H9 (cell line): ENCODE measurements around the gene OBI1. TPM values are rescaled to one million over a fixed set of nuclear protein-coding genes. Genes with fewer than 3 reads are reported as not detected.

Experiments used
- DNase-seq: peaks from one replicate; pipeline ENCODE4 v3.0.0-alpha.2; 2017
- H2AFZ ChIP-seq: one replicate; pipeline ENCODE4 v1.6.1; 2013; ENCODE audit warnings: mild to moderate bottlenecking, low read length, control low read depth, moderate library complexity
- H2AK5ac ChIP-seq: 2 replicates; pipeline ENCODE4 v1.6.1; 2013; ENCODE audit warnings: low read length, control low read depth, mixed read lengths; ENCODE audit not compliant: insufficient read length
- H2BK120ac ChIP-seq: one replicate; pipeline ENCODE4 v1.6.1; 2013; ENCODE audit warnings: low read depth, mild to moderate bottlenecking, low read length, control low read depth, inconsistent platforms; ENCODE audit not compliant: poor library complexity, severe bottlenecking
- H2BK12ac ChIP-seq: 2 replicates; pipeline ENCODE4 v1.6.1; 2013; ENCODE audit warnings: low read length, control low read depth, mixed read lengths, low read depth; ENCODE audit not compliant: insufficient read length
- H2BK15ac ChIP-seq: 2 replicates; pipeline ENCODE4 v1.6.1; 2013; ENCODE audit warnings: low read depth, low read length, control low read depth
- H2BK20ac ChIP-seq: one replicate; pipeline ENCODE4 v1.6.1; 2013; ENCODE audit warnings: low read depth, mild to moderate bottlenecking, low read length, control low read depth, inconsistent platforms; ENCODE audit not compliant: poor library complexity, severe bottlenecking
- H2BK5ac ChIP-seq: 2 replicates; pipeline ENCODE4 v1.6.1; 2013; ENCODE audit warnings: low read length, control low read depth, mixed read lengths; ENCODE audit not compliant: insufficient read length
- H3K14ac ChIP-seq: 2 replicates; pipeline ENCODE4 v1.6.1; 2013; ENCODE audit warnings: low read length, control low read depth; ENCODE audit not compliant: insufficient read depth
- H3K18ac ChIP-seq: 2 replicates; pipeline ENCODE4 v1.6.1; 2013; ENCODE audit warnings: low read depth, mild to moderate bottlenecking, mixed read lengths, low read length, control low read depth; ENCODE audit not compliant: insufficient read length
- H3K23ac ChIP-seq: 2 replicates; pipeline ENCODE4 v1.6.1; 2013; ENCODE audit warnings: low read length, control low read depth, mixed read lengths, low read depth; ENCODE audit not compliant: insufficient read length
- H3K23me2 ChIP-seq: 2 replicates; pipeline ENCODE4 v1.6.1; 2013; ENCODE audit warnings: low read depth, mild to moderate bottlenecking, mixed read lengths, low read length, control low read depth; ENCODE audit not compliant: insufficient read length, poor library complexity, severe bottlenecking
- H3K27ac ChIP-seq: 2 replicates; pipeline ENCODE4 v1.5.1; 2013; ENCODE audit warnings: low read length, control low read depth, mixed read lengths, low read depth; ENCODE audit not compliant: insufficient read length
- H3K27me3 ChIP-seq: 2 replicates; pipeline ENCODE4 v1.6.1; 2013; ENCODE audit warnings: low read length, control low read depth, inconsistent platforms; ENCODE audit not compliant: insufficient read depth
- H3K4ac ChIP-seq: 2 replicates; pipeline ENCODE4 v1.6.1; 2013; ENCODE audit warnings: low read depth, mild to moderate bottlenecking, control low read depth, inconsistent platforms, low read length, moderate library complexity
- H3K4me1 ChIP-seq: 2 replicates; pipeline ENCODE4 v1.6.1; 2013; ENCODE audit warnings: low read length, control low read depth, inconsistent platforms; ENCODE audit not compliant: insufficient read depth
- H3K4me2 ChIP-seq: 2 replicates; pipeline ENCODE4 v1.6.1; 2013; ENCODE audit warnings: low read length, control low read depth, mixed read lengths; ENCODE audit not compliant: insufficient read length, insufficient read depth
- H3K56ac ChIP-seq: 2 replicates; pipeline ENCODE4 v1.6.1; 2013; ENCODE audit warnings: low read depth, mild to moderate bottlenecking, mixed read lengths, low read length, control low read depth; ENCODE audit not compliant: insufficient read length
- H3K79me1 ChIP-seq: 2 replicates; pipeline ENCODE4 v1.6.1; 2013; ENCODE audit warnings: low read depth, mild to moderate bottlenecking, moderate library complexity, low read length, control low read depth, inconsistent platforms; ENCODE audit not compliant: insufficient read depth, poor library complexity, severe bottlenecking
- H3K79me2 ChIP-seq: 2 replicates; pipeline ENCODE4 v1.6.1; 2013; ENCODE audit warnings: low read length, control low read depth, inconsistent platforms; ENCODE audit not compliant: insufficient read depth
- H3K9ac ChIP-seq: 2 replicates; pipeline ENCODE4 v1.6.1; 2013; ENCODE audit warnings: low read length, control low read depth, mixed read lengths; ENCODE audit not compliant: insufficient read length; ENCODE audit errors: extremely low read depth
- H3K9me3 ChIP-seq: one replicate; pipeline ENCODE4 v1.6.1; 2013; ENCODE audit warnings: low read depth, low read length, inconsistent platforms; ENCODE audit not compliant: control insufficient read depth
- H3T11ph ChIP-seq: one replicate; pipeline ENCODE4 v1.6.1; 2013; ENCODE audit warnings: mild to moderate bottlenecking, low read length, control low read depth, inconsistent platforms
- H4K20me1 ChIP-seq: one replicate; pipeline ENCODE4 v1.6.1; 2013; ENCODE audit not compliant: control insufficient read depth, insufficient read length, insufficient read depth
- H4K5ac ChIP-seq: 2 replicates; pipeline ENCODE4 v1.6.1; 2013; ENCODE audit warnings: low read depth, mild to moderate bottlenecking, mixed read lengths, low read length, control low read depth; ENCODE audit not compliant: insufficient read length
- H4K8ac ChIP-seq: replicated peaks from 2 replicates; pipeline ENCODE4 v1.6.1; 2013; ENCODE audit warnings: low read length, control low read depth, mixed read lengths, low read depth; ENCODE audit not compliant: insufficient read length
- H4K91ac ChIP-seq: 2 replicates; pipeline ENCODE4 v1.6.1; 2013; ENCODE audit warnings: low read depth, mild to moderate bottlenecking, moderate library complexity, mixed read lengths, low read length, control low read depth; ENCODE audit not compliant: insufficient read length
- H3K27ac Mint-ChIP-seq, 3 experiments: 2 replicates in 2 of 3; 3 replicates in 1 of 3; pipeline ENCODE4 v1.8.0; 2020 to 2021; ENCODE audit warnings: mixed read lengths in 3 of 3, mild to moderate bottlenecking in 1 of 3, moderate library complexity in 1 of 3
- H3K27me3 Mint-ChIP-seq: 2 replicates; pipeline ENCODE4 v1.8.0; 2021; ENCODE audit warnings: low read depth, mild to moderate bottlenecking, moderate library complexity, mixed read lengths
- H3K36me3 Mint-ChIP-seq, 3 experiments: 2 replicates in 2 of 3; 3 replicates in 1 of 3; pipeline ENCODE4 v1.8.0; 2020 to 2021; ENCODE audit warnings: low read depth in 3 of 3, mixed read lengths in 3 of 3; ENCODE audit not compliant: insufficient read depth in 1 of 3
- H3K4me1 Mint-ChIP-seq, 2 experiments: 2 replicates each; pipeline ENCODE4 v1.8.0; 2020; ENCODE audit warnings: mixed read lengths in 2 of 2
- H3K4me3 Mint-ChIP-seq, 2 experiments: 2 replicates in 1 of 2; 3 replicates in 1 of 2; pipeline ENCODE4 v1.8.0; 2020 to 2021; ENCODE audit warnings: mild to moderate bottlenecking in 2 of 2, mixed read lengths in 2 of 2, moderate library complexity in 1 of 2
- H3K9me3 Mint-ChIP-seq, 2 experiments: 2 replicates in 1 of 2; 3 replicates in 1 of 2; pipeline ENCODE4 v1.8.0; 2020; ENCODE audit warnings: mild to moderate bottlenecking in 2 of 2, mixed read lengths in 2 of 2, moderate library complexity in 1 of 2
- WGBS: extraction: QIAGEN DNeasy Blood & Tissue Kit; methylation state at CpG from one replicate; pipeline ENCODE4 v1.1.7; 2013; ENCODE audit warnings: missing lambda C conversion rate, low lambda C conversion rate, mixed read lengths; ENCODE audit not compliant: insufficient read length; ENCODE audit errors: extremely low coverage; 5-methylcytosine and 5-hydroxymethylcytosine counted together
- total RNA-seq: library from RNA; stranded (reverse); gene quantifications from 2 replicates; pipeline ENCODE4 v1.2.1, GENCODE V29; 2021
- TF ChIP-seq, protein P1 (sequence below): fragments of 200-600 bp; sonication (generic); conservative IDR thresholded peaks from 3 replicates; pipeline ENCODE4 v1.8.0; 2021; ENCODE audit warnings: antibody characterized with exemption, mild to moderate bottlenecking

OBI1 gene
- total RNA-seq, 1 experiment from 2014 or later: 24.4 TPM

DNA sequence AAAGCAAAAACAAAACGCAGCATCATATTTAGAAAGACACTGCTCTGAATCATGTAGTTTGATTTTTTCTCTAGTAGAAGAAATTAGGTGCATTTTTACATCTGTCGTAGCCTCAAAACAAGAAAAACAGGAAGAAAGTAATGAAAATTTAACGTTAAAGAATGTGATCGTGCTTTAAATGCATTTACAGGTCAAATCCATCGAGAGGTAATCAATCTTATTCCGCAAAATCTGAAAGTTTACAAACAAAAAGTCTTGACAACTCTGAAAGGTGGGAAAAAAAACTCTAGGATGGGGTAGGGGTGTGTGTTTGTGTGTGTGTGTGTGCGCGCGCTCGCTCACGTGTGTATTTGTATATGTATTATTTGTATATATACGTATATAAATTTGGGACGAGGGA lies 65.8 kb downstream of the OBI1 start:
- H2BK12ac ChIP-seq: no peak overlapping the region
- no peak overlapping the region for H2BK120ac ChIP-seq
- Mint-ChIP-seq H3K27ac (no peak overlapping the region), H3K27me3 (peaks cover 97% of the 10 kb centered on the region), H3K4me1 (peaks cover 20 to 44% of the 10 kb centered on the region in 2 experiments), H3K4me3 (no peak overlapping the region), H3K9me3 (peaks cover 0 to 6% of the 10 kb centered on the region in 2 experiments; a peak in 2 of 5 replicates), H3K36me3 (no peaks in the 10 kb centered on the region)
- H3K56ac ChIP-seq: no peak overlapping the region
- no peaks in the 10 kb centered on the region for H3K9me3 ChIP-seq
- H2AK5ac ChIP-seq: no peak overlapping the region
- no peak overlapping the region for H3K23ac ChIP-seq
- H2BK5ac ChIP-seq: no peak overlapping the region
- no peak overlapping the region for H3T11ph ChIP-seq
- no peak overlapping the region for H4K8ac ChIP-seq
- WGBS: no CpG with 5 or more reads among the region's 13 CpGs
- no peaks in the 10 kb centered on the region for H3K79me1 ChIP-seq
- H2BK20ac ChIP-seq: no peak overlapping the region
- H2AFZ ChIP-seq: no peak overlapping the region
- no peak overlapping the region for H3K4me2 ChIP-seq
- H3K4me1 ChIP-seq: no peaks in the 10 kb centered on the region
- H3K79me2 ChIP-seq: no peaks in the 10 kb centered on the region
- H2BK15ac ChIP-seq: no peak overlapping the region
- no peak overlapping the region for H3K9ac ChIP-seq
- no peak overlapping the region for H3K27ac ChIP-seq
- no peaks in the 10 kb centered on the region for H4K20me1 ChIP-seq
- H3K18ac ChIP-seq: no peak overlapping the region
- no peak overlapping the region for H3K4ac ChIP-seq
- peaks cover 56% of the 10 kb centered on the region for H3K27me3 ChIP-seq
- H3K14ac ChIP-seq: no peak overlapping the region
- TF ChIP-seq, protein P1, sequence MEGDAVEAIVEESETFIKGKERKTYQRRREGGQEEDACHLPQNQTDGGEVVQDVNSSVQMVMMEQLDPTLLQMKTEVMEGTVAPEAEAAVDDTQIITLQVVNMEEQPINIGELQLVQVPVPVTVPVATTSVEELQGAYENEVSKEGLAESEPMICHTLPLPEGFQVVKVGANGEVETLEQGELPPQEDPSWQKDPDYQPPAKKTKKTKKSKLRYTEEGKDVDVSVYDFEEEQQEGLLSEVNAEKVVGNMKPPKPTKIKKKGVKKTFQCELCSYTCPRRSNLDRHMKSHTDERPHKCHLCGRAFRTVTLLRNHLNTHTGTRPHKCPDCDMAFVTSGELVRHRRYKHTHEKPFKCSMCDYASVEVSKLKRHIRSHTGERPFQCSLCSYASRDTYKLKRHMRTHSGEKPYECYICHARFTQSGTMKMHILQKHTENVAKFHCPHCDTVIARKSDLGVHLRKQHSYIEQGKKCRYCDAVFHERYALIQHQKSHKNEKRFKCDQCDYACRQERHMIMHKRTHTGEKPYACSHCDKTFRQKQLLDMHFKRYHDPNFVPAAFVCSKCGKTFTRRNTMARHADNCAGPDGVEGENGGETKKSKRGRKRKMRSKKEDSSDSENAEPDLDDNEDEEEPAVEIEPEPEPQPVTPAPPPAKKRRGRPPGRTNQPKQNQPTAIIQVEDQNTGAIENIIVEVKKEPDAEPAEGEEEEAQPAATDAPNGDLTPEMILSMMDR: no peak
- H3K23me2 ChIP-seq: peaks cover 13% of the 10 kb centered on the region
- no peak overlapping the region for H4K5ac ChIP-seq
- H4K91ac ChIP-seq: no peak overlapping the region
- no peak for DNase-seq
